ENCODE measurements around the gene MRPL21.
"Not testable (repeated sequence)": the region's sequence is repeated elsewhere in the genome, so short reads cannot be mapped to it uniquely, and the experiment has no call there.

The MRPL21 gene

GRCh38 chr11:68863553-68864265 is 39.9 kb downstream of the MRPL21 start:
- DNase-seq, result no peak

DNA sequence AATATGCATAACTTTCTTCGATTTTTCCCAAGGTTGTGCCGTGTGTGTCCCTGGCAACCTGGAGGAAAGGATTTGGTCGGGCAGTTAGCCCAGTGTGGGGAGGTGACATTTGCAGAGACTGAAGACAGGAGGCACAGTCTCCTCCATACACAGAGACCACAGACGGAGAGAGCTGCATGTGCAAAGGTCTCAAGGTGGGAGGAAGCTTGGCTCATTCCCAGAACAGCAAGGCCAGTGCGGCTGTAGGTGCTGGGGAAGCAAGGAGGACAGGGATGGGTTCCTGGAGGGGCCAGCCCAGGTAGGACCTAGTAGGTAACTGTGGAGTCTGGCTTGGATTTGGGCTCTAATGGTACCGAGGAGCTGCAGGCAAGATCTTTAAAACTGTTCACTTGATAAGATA is 41.2 kb downstream of the MRPL21 start:
- DNase-seq, result no peak

GRCh38 chr11:68859123-68859522 is 44.5 kb downstream of the MRPL21 start:
- no peak for DNase-seq

DNA sequence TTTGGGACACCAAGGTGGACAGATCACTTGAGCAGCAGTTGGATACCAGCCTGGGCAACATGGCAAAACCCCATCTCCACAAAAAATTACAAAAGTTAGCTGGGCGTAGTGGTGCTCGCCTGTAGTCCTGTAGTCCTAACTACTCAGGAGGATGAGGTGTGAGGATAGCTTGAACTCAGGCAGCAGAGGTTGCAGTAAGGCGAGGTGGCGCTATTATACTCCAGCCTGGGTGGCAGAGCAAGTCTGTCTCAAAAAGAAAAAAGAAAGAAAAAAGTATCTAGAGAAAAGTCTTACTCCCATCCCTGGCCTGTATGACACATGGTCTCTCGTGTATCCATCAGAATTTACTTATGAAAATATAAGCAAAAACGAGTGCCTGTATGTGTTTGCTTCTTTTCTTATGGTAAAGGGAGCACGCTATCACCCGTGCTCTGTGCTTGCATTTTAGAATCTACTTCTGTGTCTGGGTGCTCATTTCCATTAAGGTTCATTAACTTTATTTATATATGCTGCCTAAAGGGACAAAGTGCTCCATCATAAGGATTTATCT is 46.5 kb downstream of the MRPL21 start:
- peak; percentile 99 for DNase-seq

DNA sequence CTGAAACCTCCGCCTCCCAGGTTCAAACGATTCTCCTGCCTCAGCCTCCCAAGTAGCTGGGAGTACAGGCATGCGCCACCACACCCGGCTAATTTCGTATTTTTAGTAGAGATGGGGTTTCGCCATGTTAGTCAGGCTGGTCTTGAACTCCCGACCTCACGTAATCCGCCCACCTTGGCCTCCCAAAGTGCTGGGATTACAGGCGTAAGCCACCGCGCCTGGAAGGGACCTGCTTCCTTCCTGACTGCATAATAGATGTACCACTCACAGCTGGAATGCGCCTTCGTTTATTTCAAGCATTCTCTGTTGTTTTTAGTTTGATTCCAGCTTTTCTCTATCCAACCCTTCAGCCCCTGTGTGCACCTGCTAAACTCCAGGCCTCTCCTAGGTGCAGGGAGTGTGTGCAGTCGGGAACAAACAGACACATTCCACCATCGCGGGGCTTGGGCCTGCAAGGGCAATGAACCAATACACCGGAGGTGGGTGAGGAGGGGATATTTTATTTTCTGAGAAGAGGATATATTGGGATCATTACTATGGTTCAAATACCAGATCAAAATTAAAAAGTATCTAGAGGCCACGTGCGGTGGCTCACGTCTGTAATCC is 47.1 kb downstream of the MRPL21 start:
- DNase-seq, result not testable (repeated sequence)

- DNase-seq, result peak; percentile 40
Observed at GRCh38 chr11:68855205-68855981, 48.2 kb downstream of the MRPL21 start.

- DNase-seq, result no peak
Observed at GRCh38 chr11:68854273-68854958, 49.2 kb downstream of the MRPL21 start.

DNA sequence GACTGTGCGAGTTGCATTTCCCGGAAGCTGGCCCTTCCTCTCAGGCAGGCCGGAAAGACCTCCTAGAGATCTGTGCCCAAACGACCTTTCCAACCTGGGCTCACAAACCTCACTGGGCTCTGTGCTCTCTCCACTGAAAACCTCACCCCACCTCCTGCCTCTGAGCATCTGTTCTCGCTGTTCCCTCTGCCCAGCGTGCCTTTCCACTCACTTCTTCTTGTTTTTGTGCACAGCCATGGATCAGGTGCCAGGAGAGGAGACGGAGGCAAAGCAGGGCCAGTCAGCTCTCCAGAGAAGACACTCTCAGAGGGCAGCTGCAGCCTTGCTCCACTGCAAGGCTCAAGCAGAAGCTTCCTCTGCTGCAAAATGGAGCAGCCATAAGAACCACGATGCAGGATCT is 51.0 kb downstream of the MRPL21 start:
- no peak for DNase-seq

GRCh38 chr11:68848429-68848828 is 55.2 kb downstream of the MRPL21 start:
- DNase-seq, result no peak

- DNase-seq, result peak; percentile 82
Observed at GRCh38 chr11:68847395-68847794, 56.2 kb downstream of the MRPL21 start.

GRCh38 chr11:68845351-68846002 is 58.2 kb downstream of the MRPL21 start:
- DNase-seq, result no peak

DNA sequence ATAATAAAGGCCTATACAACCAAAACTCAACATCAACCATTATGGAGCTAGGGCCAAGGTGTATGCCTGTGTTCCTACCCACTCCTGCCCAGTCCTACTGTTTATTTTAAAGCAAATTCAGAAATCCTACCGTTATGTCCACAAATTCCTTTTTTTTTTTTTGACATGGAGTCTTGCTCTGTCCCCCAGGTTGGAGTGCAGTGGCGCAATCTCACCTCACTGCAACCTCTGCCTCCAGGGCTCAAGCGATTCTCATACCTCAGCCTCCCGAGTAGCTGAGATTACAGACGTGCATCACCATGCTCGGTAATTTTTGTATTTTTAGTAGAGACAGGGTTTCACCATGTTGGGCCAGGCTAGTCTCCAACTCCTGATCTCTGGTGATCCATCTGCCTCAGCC is 58.8 kb downstream of the MRPL21 start:
- no peak for DNase-seq

- DNase-seq, result no peak
Observed at GRCh38 chr11:68844376-68844775, 59.3 kb downstream of the MRPL21 start.

GRCh38 chr11:68843703-68844312 is 59.8 kb downstream of the MRPL21 start:
- DNase-seq, result peak; percentile 90

DNA sequence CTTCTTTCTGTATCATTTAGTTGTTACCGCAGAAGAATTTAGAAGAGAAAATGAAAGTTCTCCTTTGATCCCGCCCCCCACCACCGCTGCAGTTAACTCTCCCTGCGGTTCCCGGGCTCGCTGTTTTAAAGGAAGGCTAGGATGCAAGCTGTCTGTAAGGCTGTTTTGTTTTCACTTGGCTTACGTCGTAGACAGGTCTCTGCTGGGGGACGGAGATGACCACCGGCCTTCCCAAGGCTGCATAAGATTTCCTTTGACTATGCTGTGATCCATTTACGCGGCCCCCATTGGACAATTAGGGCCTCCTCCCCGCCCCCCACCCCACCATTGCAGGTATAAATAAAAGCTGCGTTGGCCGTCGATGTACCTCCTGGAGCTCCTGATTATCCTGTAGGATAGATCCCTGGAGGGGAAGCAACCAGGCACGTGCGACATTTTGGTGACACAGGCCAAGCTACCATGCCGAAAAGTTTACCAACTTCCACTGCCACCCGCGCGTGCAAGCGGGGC is 60.5 kb downstream of the MRPL21 start:
- no peak for DNase-seq

DNA sequence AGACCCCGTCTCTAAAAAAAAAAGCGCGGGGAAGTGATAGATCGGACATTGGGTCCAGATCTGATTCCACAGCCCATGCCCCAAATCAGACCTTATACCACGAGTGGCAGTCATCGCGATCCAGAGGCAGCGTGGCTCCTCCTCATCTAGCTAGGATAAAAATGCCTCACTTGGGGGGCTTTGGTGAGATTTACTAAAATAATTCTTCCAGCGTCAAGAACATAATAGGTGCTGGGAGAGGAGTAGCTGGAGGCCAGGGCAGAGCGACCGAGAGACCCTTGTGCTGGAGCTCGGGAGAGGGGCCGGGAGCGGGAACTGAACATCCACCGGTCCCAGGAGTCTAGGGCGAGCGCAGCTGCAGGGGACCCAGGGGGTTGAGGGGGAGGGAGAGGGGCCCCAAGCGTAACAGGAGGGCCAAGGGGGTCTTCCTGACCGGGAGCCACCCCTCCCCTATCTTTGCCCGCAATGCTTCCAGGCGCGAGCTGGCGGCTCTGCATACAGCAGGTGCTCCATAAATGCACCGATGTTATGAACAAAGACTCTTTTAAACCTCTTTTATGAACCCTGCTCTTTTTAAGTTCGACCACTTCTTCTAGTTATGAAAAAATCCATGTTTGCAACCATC is 61.1 kb downstream of the MRPL21 start:
- DNase-seq, result no peak

GRCh38 chr11:68841718-68842426 is 61.8 kb downstream of the MRPL21 start, which contains the start of gene CPT1A:
CPT1A (minus strand) TSS chr11:68841916; CDS start chr11:68815474, 26,442 bp downstream.
- peak; percentile 67 for DNase-seq

Measured in NCI-H526 treated with DMSO at 0.1 percent for 48 hours (cell line).